MM.1S (cell line): ENCODE results near the gene ZC3H8.

Source experiments
- CTCF ChIP-seq: fragments of 300-600 bp; sonication (generic); IDR thresholded peaks from 2 replicates; pipeline ENCODE4 v1.5.1; 2016; ENCODE audit warnings: antibody characterized with exemption, low read length, mixed read lengths
- EZH2 ChIP-seq: fragments of 300-600 bp; sonication (generic); optimal IDR thresholded peaks from 2 replicates; pipeline ENCODE3; 2017; ENCODE audit warnings: low read depth, mild to moderate bottlenecking, antibody characterized with exemption, low read length, mixed read lengths
- EZH2phosphoT487 ChIP-seq: fragments of 300-600 bp; sonication (generic); IDR thresholded peaks from 2 replicates; pipeline ENCODE4 v1.6.1; 2018; ENCODE audit warnings: antibody characterized with exemption, low read length

GRCh38 chr2:112187805-112188596 is 66.8 kb downstream of the ZC3H8 start:
- no peak for TF ChIP-seq CTCF
- no peak for TF ChIP-seq EZH2phosphoT487
- TF ChIP-seq EZH2: no peak
